ENCODE data around the gene BRMS1L.
A peak's percentile ranks its signal among the peaks of the same experiment; 100 is the strongest.
"Not testable (repeated sequence)": the region's sequence is repeated elsewhere in the genome, so short reads cannot be mapped to it uniquely, and the experiment has no call there.

Gene BRMS1L

GRCh38 chr14:35819591-35820540, 6.3 kb upstream of the BRMS1L start:
- Histone ChIP-seq H3K4me3 (ENCODE audit: low read depth, low read length, poor library complexity, severe bottlenecking) (no peak overlapping the region), H3K9ac (ENCODE audit: low read length) (no peak overlapping the region), H3K9me2 (ENCODE audit: low read depth, low read length) (no peaks in the 10 kb centered on the region), H3K27me3 (ENCODE audit: insufficient read depth, low read length) (no peaks in the 10 kb centered on the region), H3K79me2 (ENCODE audit: insufficient read depth, low read length) (no peaks in the 10 kb centered on the region), H3F3A (ENCODE audit: insufficient read depth, low read length) (no peaks in the 10 kb centered on the region), H3K4me2 (ENCODE audit: low read length) (no peak overlapping the region), H4K20me1 (ENCODE audit: insufficient read depth, low read length) (no peaks in the 10 kb centered on the region), H2AFZ (ENCODE audit: low read length) (no peak overlapping the region), H3K9me3 (ENCODE audit: low read length) (no peaks in the 10 kb centered on the region), H3K4me1 (ENCODE audit: insufficient read depth, low read length, severe bottlenecking) (no peaks in the 10 kb centered on the region), H3K27ac (ENCODE audit: low read depth, low read length, poor library complexity, severe bottlenecking) (no peak overlapping the region), H3K36me3 (ENCODE audit: insufficient read depth, low read length) (no peaks in the 10 kb centered on the region)
- TF ChIP-seq EZH2 (IDR thresholded peaks at IDR 0.05; ENCODE audit: borderline replicate concordance, low read length), result no peak
- no peak for TF ChIP-seq CTCF (IDR thresholded peaks at IDR 0.05; ENCODE audit: low read length)

GRCh38 chr14:35821564-35822411, 4.3 kb upstream of the BRMS1L start:
- Histone ChIP-seq H3K36me3 (ENCODE audit: insufficient read depth, low read length) (no peaks in the 10 kb centered on the region), H3K9ac (ENCODE audit: low read length) (no peak overlapping the region), H3K27ac (ENCODE audit: low read depth, low read length, poor library complexity, severe bottlenecking) (no peak overlapping the region), H3K9me3 (ENCODE audit: low read length) (no peaks in the 10 kb centered on the region), H3K79me2 (ENCODE audit: insufficient read depth, low read length) (no peaks in the 10 kb centered on the region), H3K4me2 (ENCODE audit: low read length) (no peak overlapping the region), H3K4me3 (ENCODE audit: low read depth, low read length, poor library complexity, severe bottlenecking) (no peak overlapping the region), H2AFZ (ENCODE audit: low read length) (no peak overlapping the region), H3K4me1 (ENCODE audit: insufficient read depth, low read length, severe bottlenecking) (peaks cover 6% of the 10 kb centered on the region), H4K20me1 (ENCODE audit: insufficient read depth, low read length) (no peaks in the 10 kb centered on the region), H3K27me3 (ENCODE audit: insufficient read depth, low read length) (no peaks in the 10 kb centered on the region), H3F3A (ENCODE audit: insufficient read depth, low read length) (no peaks in the 10 kb centered on the region), H3K9me2 (ENCODE audit: low read depth, low read length) (no peaks in the 10 kb centered on the region)
- TF ChIP-seq CTCF (IDR thresholded peaks at IDR 0.05; ENCODE audit: low read length), result peak; percentile 93
- no peak for TF ChIP-seq EZH2 (IDR thresholded peaks at IDR 0.05; ENCODE audit: borderline replicate concordance, low read length)

- H3K27me3 ChIP-seq (ENCODE audit: insufficient read depth, low read length), result no peaks in the 10 kb centered on the region
- H3K4me2 ChIP-seq (ENCODE audit: low read length), result no peak overlapping the region
- H3K27ac ChIP-seq (ENCODE audit: low read depth, low read length, poor library complexity, severe bottlenecking), result no peak overlapping the region
- H3K4me3 ChIP-seq (ENCODE audit: low read depth, low read length, poor library complexity, severe bottlenecking), result no peak overlapping the region
- no peak overlapping the region for H3K9ac ChIP-seq (ENCODE audit: low read length)
- H2AFZ ChIP-seq (ENCODE audit: low read length), result no peak overlapping the region
- peaks cover 13% of the 10 kb centered on the region for H3K4me1 ChIP-seq (ENCODE audit: insufficient read depth, low read length, severe bottlenecking)
- no peaks in the 10 kb centered on the region for H3K9me2 ChIP-seq (ENCODE audit: low read depth, low read length)
- no peaks in the 10 kb centered on the region for H3F3A ChIP-seq (ENCODE audit: insufficient read depth, low read length)
- H4K20me1 ChIP-seq (ENCODE audit: insufficient read depth, low read length), result no peaks in the 10 kb centered on the region
- H3K9me3 ChIP-seq (ENCODE audit: low read length), result no peaks in the 10 kb centered on the region
- no peaks in the 10 kb centered on the region for H3K36me3 ChIP-seq (ENCODE audit: insufficient read depth, low read length)
- H3K79me2 ChIP-seq (ENCODE audit: insufficient read depth, low read length), result no peaks in the 10 kb centered on the region
- no peak for TF ChIP-seq EZH2 (IDR thresholded peaks at IDR 0.05; ENCODE audit: borderline replicate concordance, low read length)
- no peak for TF ChIP-seq CTCF (IDR thresholded peaks at IDR 0.05; ENCODE audit: low read length)
These were observed 3.6 kb upstream of the BRMS1L start for GRCh38 chr14:35822501-35822900.

GRCh38 chr14:35824446-35825165, 1.5 kb upstream of the BRMS1L start:
- not testable (repeated sequence) for H3K9me3 ChIP-seq (ENCODE audit: low read length); H3K9me2 ChIP-seq (ENCODE audit: low read depth, low read length); H3K79me2 ChIP-seq (ENCODE audit: insufficient read depth, low read length); H3K9ac ChIP-seq (ENCODE audit: low read length); H2AFZ ChIP-seq (ENCODE audit: low read length); H3K27me3 ChIP-seq (ENCODE audit: insufficient read depth, low read length); H3K4me3 ChIP-seq (ENCODE audit: low read depth, low read length, poor library complexity, severe bottlenecking); H3K27ac ChIP-seq (ENCODE audit: low read depth, low read length, poor library complexity, severe bottlenecking); H3K4me2 ChIP-seq (ENCODE audit: low read length); H4K20me1 ChIP-seq (ENCODE audit: insufficient read depth, low read length); H3K36me3 ChIP-seq (ENCODE audit: insufficient read depth, low read length); H3F3A ChIP-seq (ENCODE audit: insufficient read depth, low read length)
- peaks cover 18% of the 10 kb centered on the region for H3K4me1 ChIP-seq (ENCODE audit: insufficient read depth, low read length, severe bottlenecking)
